ENCODE data around the gene KRT1.

The KRT1 gene

GRCh38 chr12:52720365-52720886, 40.2 kb upstream of the KRT1 start:
- Histone ChIP-seq H4K8ac (ENCODE audit: low read length) (no peak overlapping the region), H4K91ac (ENCODE audit: low read length) (no peak overlapping the region), H2BK15ac (ENCODE audit: low read depth, poor library complexity, severe bottlenecking) (no peak overlapping the region), H2AK5ac (ENCODE audit: low read length, severe bottlenecking) (no peak overlapping the region), H3K4me2 (ENCODE audit: low read length, poor library complexity, severe bottlenecking) (no peak overlapping the region), H3K23ac (ENCODE audit: low read length in 2 of 2) (no peak overlapping the region), H3K27ac (ENCODE audit: low read length, poor library complexity, severe bottlenecking) (no peak overlapping the region), H3K79me1 (replicated peaks; ENCODE audit: low read length, poor library complexity, severe bottlenecking) (no peaks in the 10 kb centered on the region), H3K9me3 (ENCODE audit: control insufficient read depth, low read length) (no peaks in the 10 kb centered on the region), H2AFZ (ENCODE audit: low read depth, low read length) (no peak overlapping the region), H2BK5ac (ENCODE audit: low read depth, low read length, poor library complexity, severe bottlenecking) (no peak overlapping the region), H2BK12ac (ENCODE audit: low read length in 2 of 2) (no peak overlapping the region), H3K9ac (ENCODE audit: low read length) (no peak overlapping the region), H3K4ac (ENCODE audit: low read depth in 1 of 2, low read length in 2 of 2) (no peak overlapping the region), H2BK120ac (ENCODE audit: low read depth, low read length) (no peak overlapping the region), H3K4me3 (ENCODE audit: insufficient read depth in 1 of 2, low read depth in 1 of 2, low read length in 2 of 2) (no peak overlapping the region), H3K14ac (ENCODE audit: low read length in 2 of 2) (no peak overlapping the region), H3K18ac (ENCODE audit: low read depth in 1 of 2, low read length in 2 of 2) (no peak overlapping the region), H3K4me1 (ENCODE audit: control insufficient read depth, insufficient read depth, low read depth, low read length) (no peaks in the 10 kb centered on the region), H3K27me3 (ENCODE audit: control insufficient read depth in 1 of 2, insufficient read depth in 1 of 2, low read length in 2 of 2) (peaks cover 39 to 77% of the 10 kb centered on the region in 2 experiments), H3K36me3 (ENCODE audit: control insufficient read depth in 1 of 2, insufficient read depth in 2 of 2, low read depth in 1 of 2, low read length in 2 of 2) (no peaks in the 10 kb centered on the region)
- DNase-seq: no peak
- WGBS: 87% methylated on average over 8 of the region's 8 CpGs

- no peak overlapping the region for H2BK120ac ChIP-seq (ENCODE audit: low read depth, low read length)
- no peak overlapping the region for H2BK5ac ChIP-seq (ENCODE audit: low read depth, low read length, poor library complexity, severe bottlenecking)
- no peak overlapping the region for H2BK15ac ChIP-seq (ENCODE audit: low read depth, poor library complexity, severe bottlenecking)
- H3K36me3 ChIP-seq (ENCODE audit: control insufficient read depth in 1 of 2, insufficient read depth in 2 of 2, low read depth in 1 of 2, low read length in 2 of 2): no peaks in the 10 kb centered on the region
- H3K18ac ChIP-seq (ENCODE audit: low read depth in 1 of 2, low read length in 2 of 2): no peak overlapping the region
- no peak overlapping the region for H2BK12ac ChIP-seq (ENCODE audit: low read length in 2 of 2)
- H2AFZ ChIP-seq (ENCODE audit: low read depth, low read length): no peak overlapping the region
- no peak overlapping the region for H3K4me3 ChIP-seq (ENCODE audit: insufficient read depth in 1 of 2, low read depth in 1 of 2, low read length in 2 of 2)
- DNase-seq: no peak
- no peak overlapping the region for H3K23ac ChIP-seq (ENCODE audit: low read length in 2 of 2)
- 89% methylated on average over 5 of the region's 5 CpGs for WGBS
- H3K27me3 ChIP-seq (ENCODE audit: control insufficient read depth in 1 of 2, insufficient read depth in 1 of 2, low read length in 2 of 2): peaks cover 53 to 86% of the 10 kb centered on the region in 2 experiments
- no peak overlapping the region for H3K4ac ChIP-seq (ENCODE audit: low read depth in 1 of 2, low read length in 2 of 2)
- H4K91ac ChIP-seq (ENCODE audit: low read length): no peak overlapping the region
- no peak overlapping the region for H3K9ac ChIP-seq (ENCODE audit: low read length)
- H3K9me3 ChIP-seq (ENCODE audit: control insufficient read depth, low read length): no peaks in the 10 kb centered on the region
- H2AK5ac ChIP-seq (ENCODE audit: low read length, severe bottlenecking): no peak overlapping the region
- H3K79me1 ChIP-seq (replicated peaks; ENCODE audit: low read length, poor library complexity, severe bottlenecking): no peaks in the 10 kb centered on the region
- H3K4me1 ChIP-seq (ENCODE audit: control insufficient read depth, insufficient read depth, low read depth, low read length): peaks cover 2% of the 10 kb centered on the region
- no peak overlapping the region for H3K14ac ChIP-seq (ENCODE audit: low read length in 2 of 2)
- no peak overlapping the region for H3K27ac ChIP-seq (ENCODE audit: low read length, poor library complexity, severe bottlenecking)
- H4K8ac ChIP-seq (ENCODE audit: low read length): no peak overlapping the region
- no peak overlapping the region for H3K4me2 ChIP-seq (ENCODE audit: low read length, poor library complexity, severe bottlenecking)
These were observed 35.9 kb upstream of the KRT1 start for GRCh38 chr12:52716061-52716460.

DNA sequence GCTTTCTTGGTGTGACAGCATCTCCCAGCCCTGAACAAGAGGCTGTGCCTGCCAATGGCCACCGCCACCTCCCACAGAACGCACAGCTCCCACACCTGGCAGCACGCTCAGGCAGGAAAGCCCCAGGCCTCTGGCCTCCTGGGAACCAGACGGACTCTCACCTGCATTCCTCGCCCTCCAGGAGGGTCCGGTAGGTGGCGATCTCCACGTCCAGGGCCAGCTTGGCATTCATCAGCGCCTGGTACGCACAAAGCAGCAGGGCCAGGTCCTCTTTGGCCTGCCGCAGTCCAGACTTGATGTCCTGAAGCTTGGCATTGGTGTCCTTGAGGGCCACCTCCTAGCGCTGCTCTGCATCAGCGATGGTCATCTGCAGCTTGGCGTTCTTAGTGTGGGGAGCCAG, 35.2 kb upstream of the KRT1 start:
- H3K4me2 ChIP-seq (ENCODE audit: low read length, poor library complexity, severe bottlenecking): no peak overlapping the region
- H3K27ac ChIP-seq (ENCODE audit: low read length, poor library complexity, severe bottlenecking): no peak overlapping the region
- H3K14ac ChIP-seq (ENCODE audit: low read length in 2 of 2): no peak overlapping the region
- no peak overlapping the region for H3K18ac ChIP-seq (ENCODE audit: low read depth in 1 of 2, low read length in 2 of 2)
- peaks cover 57 to 89% of the 10 kb centered on the region in 2 experiments for H3K27me3 ChIP-seq (ENCODE audit: control insufficient read depth in 1 of 2, insufficient read depth in 1 of 2, low read length in 2 of 2)
- no peak overlapping the region for H3K4ac ChIP-seq (ENCODE audit: low read depth in 1 of 2, low read length in 2 of 2)
- no peak overlapping the region for H3K9ac ChIP-seq (ENCODE audit: low read length)
- H3K23ac ChIP-seq (ENCODE audit: low read length in 2 of 2): no peak overlapping the region
- DNase-seq: no peak
- H2BK12ac ChIP-seq (ENCODE audit: low read length in 2 of 2): no peak overlapping the region
- 82% methylated on average over 14 of the region's 14 CpGs for WGBS
- no peak overlapping the region for H2AFZ ChIP-seq (ENCODE audit: low read depth, low read length)
- H2BK15ac ChIP-seq (ENCODE audit: low read depth, poor library complexity, severe bottlenecking): no peak overlapping the region
- H3K9me3 ChIP-seq (ENCODE audit: control insufficient read depth, low read length): no peaks in the 10 kb centered on the region
- no peaks in the 10 kb centered on the region for H3K79me1 ChIP-seq (replicated peaks; ENCODE audit: low read length, poor library complexity, severe bottlenecking)
- no peak overlapping the region for H3K4me3 ChIP-seq (ENCODE audit: insufficient read depth in 1 of 2, low read depth in 1 of 2, low read length in 2 of 2)
- H2BK5ac ChIP-seq (ENCODE audit: low read depth, low read length, poor library complexity, severe bottlenecking): no peak overlapping the region
- H4K8ac ChIP-seq (ENCODE audit: low read length): no peak overlapping the region
- H4K91ac ChIP-seq (ENCODE audit: low read length): no peak overlapping the region
- no peak overlapping the region for H2AK5ac ChIP-seq (ENCODE audit: low read length, severe bottlenecking)
- peaks cover 2% of the 10 kb centered on the region for H3K4me1 ChIP-seq (ENCODE audit: control insufficient read depth, insufficient read depth, low read depth, low read length)
- H3K36me3 ChIP-seq (ENCODE audit: control insufficient read depth in 1 of 2, insufficient read depth in 2 of 2, low read depth in 1 of 2, low read length in 2 of 2): no peaks in the 10 kb centered on the region
- no peak overlapping the region for H2BK120ac ChIP-seq (ENCODE audit: low read depth, low read length)

- no peak overlapping the region for H2AFZ ChIP-seq (ENCODE audit: low read depth, low read length)
- H3K23ac ChIP-seq (ENCODE audit: low read length in 2 of 2): no peak overlapping the region
- no peak overlapping the region for H3K27ac ChIP-seq (ENCODE audit: low read length, poor library complexity, severe bottlenecking)
- no peak overlapping the region for H2BK12ac ChIP-seq (ENCODE audit: low read length in 2 of 2)
- no peaks in the 10 kb centered on the region for H3K36me3 ChIP-seq (ENCODE audit: control insufficient read depth in 1 of 2, insufficient read depth in 2 of 2, low read depth in 1 of 2, low read length in 2 of 2)
- WGBS: 92% methylated on average over 2 of the region's 4 CpGs
- no peak overlapping the region for H3K9ac ChIP-seq (ENCODE audit: low read length)
- no peak overlapping the region for H3K18ac ChIP-seq (ENCODE audit: low read depth in 1 of 2, low read length in 2 of 2)
- H2AK5ac ChIP-seq (ENCODE audit: low read length, severe bottlenecking): no peak overlapping the region
- no peak overlapping the region for H3K4me2 ChIP-seq (ENCODE audit: low read length, poor library complexity, severe bottlenecking)
- H2BK5ac ChIP-seq (ENCODE audit: low read depth, low read length, poor library complexity, severe bottlenecking): no peak overlapping the region
- peaks cover 2% of the 10 kb centered on the region for H3K4me1 ChIP-seq (ENCODE audit: control insufficient read depth, insufficient read depth, low read depth, low read length)
- no peak for DNase-seq
- H2BK15ac ChIP-seq (ENCODE audit: low read depth, poor library complexity, severe bottlenecking): no peak overlapping the region
- H3K14ac ChIP-seq (ENCODE audit: low read length in 2 of 2): no peak overlapping the region
- no peaks in the 10 kb centered on the region for H3K79me1 ChIP-seq (replicated peaks; ENCODE audit: low read length, poor library complexity, severe bottlenecking)
- no peak overlapping the region for H3K4me3 ChIP-seq (ENCODE audit: insufficient read depth in 1 of 2, low read depth in 1 of 2, low read length in 2 of 2)
- H4K91ac ChIP-seq (ENCODE audit: low read length): no peak overlapping the region
- no peak overlapping the region for H4K8ac ChIP-seq (ENCODE audit: low read length)
- H3K9me3 ChIP-seq (ENCODE audit: control insufficient read depth, low read length): no peaks in the 10 kb centered on the region
- H3K27me3 ChIP-seq (ENCODE audit: control insufficient read depth in 1 of 2, insufficient read depth in 1 of 2, low read length in 2 of 2): peaks cover 61 to 90% of the 10 kb centered on the region in 2 experiments
- no peak overlapping the region for H2BK120ac ChIP-seq (ENCODE audit: low read depth, low read length)
- no peak overlapping the region for H3K4ac ChIP-seq (ENCODE audit: low read depth in 1 of 2, low read length in 2 of 2)
These were observed 34.7 kb upstream of the KRT1 start for GRCh38 chr12:52714887-52715281.
